Panc1 (cell line): ENCODE data around the gene LBH. TPM values are rescaled to one million over a fixed set of nuclear protein-coding genes. Genes with fewer than 3 reads are reported as not detected.

ENCODE experiments used
- ATAC-seq: fragments of 200-7000 bp; cut with Tn5 transposase; 2 replicates; pipeline ENCODE4 v1.9.1; 2020; ENCODE audit warnings: mild to moderate bottlenecking, moderate library complexity
- BruUV-seq: library from RNA; stranded (reverse); fragments of 400-500 nt; replicated peaks from 2 replicates; lab custom pipeline; 2021; lab: Mats Ljungman, UMichigan
- CTCF ChIA-PET: fragments of 300-600 bp; sonication (Branson Sonifier 250); formaldehyde crosslinking; loops from one replicate; lab custom pipeline; 2022; ENCODE audit warnings: antibody characterized with exemption; lab: Charles Lee
- POLR2A ChIA-PET: fragments of 300-600 bp; sonication (Branson Sonifier 250); formaldehyde crosslinking; loops from one replicate; lab custom pipeline; 2022; ENCODE audit warnings: antibody characterized with exemption; lab: Charles Lee
- DNase-seq: peaks from one replicate; pipeline ENCODE4 v3.0.0-alpha.2; 2010; ENCODE audit warnings: low read depth, low spot score
- H3K27ac ChIP-seq: 2 replicates; pipeline ENCODE4 v1.5.1; 2011; ENCODE audit warnings: mild to moderate bottlenecking, low read length, inconsistent platforms
- H3K27me3 ChIP-seq: fragments of 200-500 bp; sonication (Bioruptor generic); 2 replicates; pipeline ENCODE4 v1.6.0; 2014; ENCODE audit warnings: low read length, inconsistent platforms; ENCODE audit not compliant: control insufficient read depth, insufficient read depth
- H3K36me3 ChIP-seq: fragments of 200-500 bp; sonication (Bioruptor generic); 2 replicates; pipeline ENCODE4 v1.5.1; 2014; ENCODE audit warnings: inconsistent platforms, mild to moderate bottlenecking, low read length, moderate library complexity; ENCODE audit not compliant: control insufficient read depth, insufficient read depth
- H3K4me1 ChIP-seq: 2 replicates; pipeline ENCODE4 v1.5.1; 2011; ENCODE audit warnings: inconsistent platforms, mild to moderate bottlenecking, low read length, moderate library complexity; ENCODE audit not compliant: control insufficient read depth, insufficient read depth
- H3K4me3 ChIP-seq, 2 experiments: 2 replicates each; pipeline ENCODE4 v1.5.1; 2011 to 2012; ENCODE audit warnings: low read depth in 2 of 2, low read length in 2 of 2, mild to moderate bottlenecking in 2 of 2, inconsistent platforms in 1 of 2, moderate library complexity in 1 of 2
- H3K9me3 ChIP-seq: fragments of 200-500 bp; sonication (Bioruptor generic); 2 replicates; pipeline ENCODE4 v1.5.1; 2014; ENCODE audit warnings: low read depth, mild to moderate bottlenecking, inconsistent platforms, low read length, moderate library complexity; ENCODE audit not compliant: control insufficient read depth, insufficient read depth
- CTCF ChIP-seq: fragments of 450-650 bp; IDR thresholded peaks from 2 replicates; pipeline ENCODE4 v1.5.1; 2017; ENCODE audit warnings: mild to moderate bottlenecking
- POLR2AphosphoS5 ChIP-seq: IDR thresholded peaks from 2 replicates; pipeline ENCODE4 v1.6.1; 2012; ENCODE audit warnings: mild to moderate bottlenecking, low read depth, low read length, moderate library complexity
- REST ChIP-seq, 2 experiments: IDR thresholded peaks; 2 replicates each; pipeline ENCODE4 v1.6.1; 2011 to 2012; ENCODE audit warnings: low read depth in 2 of 2, control low read depth in 1 of 2, low read length in 1 of 2, mild to moderate bottlenecking in 1 of 2, moderate library complexity in 1 of 2; ENCODE audit not compliant: insufficient read depth in 1 of 2
- SIN3A ChIP-seq: IDR thresholded peaks from 2 replicates; pipeline ENCODE4 v1.6.1; 2012; ENCODE audit warnings: low read depth, mild to moderate bottlenecking, low read length, moderate library complexity, borderline replicate concordance; ENCODE audit not compliant: insufficient read depth
- TCF7L2 ChIP-seq: IDR thresholded peaks from 2 replicates; pipeline ENCODE4 v1.6.1; 2011; ENCODE audit warnings: mild to moderate bottlenecking, low read depth, low read length, inconsistent platforms
- in situ Hi-C: cut with HindIII; loops from 2 replicates; pipeline ENCODE4 v1.10.0; 2016; ENCODE audit warnings: low sequenced_read_pairs, low pct_unique_long_range_greater_than_20kb
- intact Hi-C: fragments of 100-400 bp; cut with micrococcal nuclease; formaldehyde crosslinking; loops from one replicate; pipeline ENCODE4 v1.10.0; 2022; ENCODE audit not compliant: unreplicated experiment
- total RNA-seq: library from RNA; stranded (reverse); gene quantifications from one replicate; pipeline ENCODE4 v1.2.1, GENCODE V29; 2021; ENCODE audit not compliant: unreplicated experiment

Gene LBH
- total RNA-seq, 1 experiment from 2014 or later, result 2.2 TPM

- H3K9me3 ChIP-seq, result no peaks in the 10 kb centered on the region
- H3K4me3 ChIP-seq, result no peak overlapping the region
- H3K36me3 ChIP-seq, result no peaks in the 10 kb centered on the region
- TF ChIP-seq CTCF (no peak), REST (IDR thresholded peaks at IDR 0.05; ENCODE audit: insufficient read depth in 1 of 2, low read depth in 2 of 2, low read length in 1 of 2) (no peak), POLR2AphosphoS5 (no peak), SIN3A (no peak), TCF7L2 (no peak)
- POLR2A ChIA-PET, result no interaction called here
- no peaks in the 10 kb centered on the region for H3K27me3 ChIP-seq
- no peak overlapping the region for H3K27ac ChIP-seq
- no peak for ATAC-seq
- in situ Hi-C loops, result no loop called here
- no peak for DNase-seq
- BruUV-seq, result no TSS peak
- no peaks in the 10 kb centered on the region for H3K4me1 ChIP-seq
- CTCF ChIA-PET, result no interaction called here
- intact Hi-C loops, result no loop called here
These were observed 65.2 kb downstream of the LBH start for GRCh38 chr2:30296496-30296895.

GRCh38 chr2:30298302-30298701, 67.0 kb downstream of the LBH start:
- H3K4me3 ChIP-seq, result no peak overlapping the region
- no peaks in the 10 kb centered on the region for H3K9me3 ChIP-seq
- POLR2A ChIA-PET, result no interaction called here
- H3K36me3 ChIP-seq, result no peaks in the 10 kb centered on the region
- no peaks in the 10 kb centered on the region for H3K4me1 ChIP-seq
- H3K27ac ChIP-seq, result no peak overlapping the region
- intact Hi-C loops, result no loop called here
- TF ChIP-seq TCF7L2 (no peak), POLR2AphosphoS5 (no peak)
- no TSS peak for BruUV-seq
- no peak for ATAC-seq
- in situ Hi-C loops, result no loop called here
- CTCF ChIA-PET, result no interaction called here
- H3K27me3 ChIP-seq, result no peaks in the 10 kb centered on the region
- DNase-seq, result no peak

- ATAC-seq (no peak), DNase-seq (no peak)
- Histone ChIP-seq H3K27ac (no peak overlapping the region), H3K27me3 (no peaks in the 10 kb centered on the region), H3K36me3 (no peaks in the 10 kb centered on the region), H3K9me3 (no peaks in the 10 kb centered on the region), H3K4me3 (no peak overlapping the region), H3K4me1 (no peaks in the 10 kb centered on the region)
- ChIA-PET CTCF (no interaction called here), POLR2A (no interaction called here)
- BruUV-seq, result no TSS peak
- in situ Hi-C loops, result no loop called here
- TF ChIP-seq POLR2AphosphoS5, result no peak
- intact Hi-C loops, result no loop called here
These were observed 68.8 kb downstream of the LBH start for GRCh38 chr2:30300122-30300455.
